Measurements from ENCODE around the gene TSHR.

DNA sequence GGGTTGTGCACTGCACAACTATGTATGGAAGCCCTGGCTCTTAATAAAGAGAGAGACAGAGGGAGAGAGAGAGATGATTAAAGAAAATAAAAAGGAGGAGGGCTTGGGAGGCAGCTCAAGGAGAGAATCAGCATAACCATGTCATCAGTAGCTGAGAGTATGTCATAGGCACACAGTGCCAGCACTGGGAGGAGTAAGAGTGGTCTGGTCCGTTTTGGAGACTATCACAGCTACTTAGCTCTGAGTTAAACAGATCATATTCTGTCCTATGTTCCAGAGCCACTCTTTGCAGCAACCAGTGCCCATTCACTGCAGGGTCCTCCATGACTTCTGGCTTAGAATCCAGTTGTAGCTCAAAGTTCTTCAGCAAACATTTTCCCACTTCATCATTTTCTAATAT lies 206.3 kb downstream of the TSHR start:
- TF ChIP-seq EZH2 (IDR thresholded peaks at IDR 0.05; ENCODE audit: borderline replicate concordance, low read depth, low read length, severe bottlenecking): no peak
- TF ChIP-seq, protein P1, sequence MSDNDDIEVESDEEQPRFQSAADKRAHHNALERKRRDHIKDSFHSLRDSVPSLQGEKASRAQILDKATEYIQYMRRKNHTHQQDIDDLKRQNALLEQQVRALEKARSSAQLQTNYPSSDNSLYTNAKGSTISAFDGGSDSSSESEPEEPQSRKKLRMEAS (IDR thresholded peaks at IDR 0.05; ENCODE audit: insufficient read depth, insufficient read length): no peak
- TF ChIP-seq, protein P2, sequence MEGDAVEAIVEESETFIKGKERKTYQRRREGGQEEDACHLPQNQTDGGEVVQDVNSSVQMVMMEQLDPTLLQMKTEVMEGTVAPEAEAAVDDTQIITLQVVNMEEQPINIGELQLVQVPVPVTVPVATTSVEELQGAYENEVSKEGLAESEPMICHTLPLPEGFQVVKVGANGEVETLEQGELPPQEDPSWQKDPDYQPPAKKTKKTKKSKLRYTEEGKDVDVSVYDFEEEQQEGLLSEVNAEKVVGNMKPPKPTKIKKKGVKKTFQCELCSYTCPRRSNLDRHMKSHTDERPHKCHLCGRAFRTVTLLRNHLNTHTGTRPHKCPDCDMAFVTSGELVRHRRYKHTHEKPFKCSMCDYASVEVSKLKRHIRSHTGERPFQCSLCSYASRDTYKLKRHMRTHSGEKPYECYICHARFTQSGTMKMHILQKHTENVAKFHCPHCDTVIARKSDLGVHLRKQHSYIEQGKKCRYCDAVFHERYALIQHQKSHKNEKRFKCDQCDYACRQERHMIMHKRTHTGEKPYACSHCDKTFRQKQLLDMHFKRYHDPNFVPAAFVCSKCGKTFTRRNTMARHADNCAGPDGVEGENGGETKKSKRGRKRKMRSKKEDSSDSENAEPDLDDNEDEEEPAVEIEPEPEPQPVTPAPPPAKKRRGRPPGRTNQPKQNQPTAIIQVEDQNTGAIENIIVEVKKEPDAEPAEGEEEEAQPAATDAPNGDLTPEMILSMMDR (IDR thresholded peaks at IDR 0.05; ENCODE audit: extremely low read depth in 1 of 2, insufficient read depth in 1 of 2, low read depth in 1 of 2, low read length in 2 of 2): no peak
